Stimulated activated CD4-positive, alpha-beta T cell treated with anti-CD3 and anti-CD28 coated beads, Interleukin-2, amount 100 ng/mL, for 24 hours (primary cell): ENCODE data around the gene GRM6.

Experiments used
- DNase-seq, 2 donors: peaks; one replicate each; pipeline ENCODE4 v3.0.0-alpha.2; 2020

GRM6 gene

GRCh38 chr5:178983728-178984127 lies 11.4 kb downstream of the GRM6 start:
- no peak for DNase-seq

- no peak for DNase-seq
Observed at GRCh38 chr5:178982941-178983340, 12.2 kb downstream of the GRM6 start.

GRCh38 chr5:178981381-178981780 lies 13.7 kb downstream of the GRM6 start:
- DNase-seq: no peak

- no peak for DNase-seq
Observed at GRCh38 chr5:178965465-178966055, 29.6 kb downstream of the GRM6 start.

GRCh38 chr5:178941361-178941760 lies 53.8 kb downstream of the GRM6 start:
- DNase-seq: no peak

DNA sequence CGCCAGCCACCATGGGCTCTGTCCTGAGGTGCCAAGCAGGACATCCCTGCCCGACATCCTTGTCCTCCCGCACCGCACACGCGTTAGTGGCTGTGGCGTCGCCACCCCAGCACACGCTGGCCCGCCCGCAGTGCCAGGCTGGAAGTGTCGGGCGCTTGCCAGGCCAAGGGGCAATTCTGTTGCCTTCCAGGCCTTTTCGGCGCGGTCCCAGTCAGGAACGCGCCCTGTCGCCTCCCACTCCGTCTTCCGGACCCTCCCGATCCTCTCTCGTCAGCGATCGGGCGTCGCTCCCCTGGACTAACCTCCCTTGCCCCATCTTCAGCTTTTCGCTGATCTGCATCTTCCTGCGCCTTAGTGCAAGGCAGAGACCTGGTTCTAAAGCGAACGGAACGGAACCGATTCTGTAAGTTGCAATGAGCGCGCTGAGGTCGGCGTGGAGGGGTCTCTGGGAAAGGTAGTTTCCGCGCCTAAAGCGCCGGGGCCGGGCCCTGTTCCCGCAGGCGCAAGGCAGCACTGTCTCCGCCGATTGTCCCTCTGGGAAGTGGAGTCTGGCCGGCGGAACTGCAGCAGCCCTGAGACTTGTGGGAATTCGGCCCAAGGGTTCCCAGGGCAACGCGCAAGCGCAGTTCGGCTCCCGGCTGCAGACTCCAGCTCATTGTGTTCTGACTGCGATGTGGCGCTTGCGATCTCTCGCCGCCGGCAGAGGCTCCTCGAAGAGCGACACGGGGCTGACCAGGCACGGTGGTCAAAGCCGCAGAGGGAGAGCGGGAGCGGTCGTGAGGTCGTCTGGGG lies 54.4 kb downstream of the GRM6 start, which contains the start of gene ZNF454:
ZNF454 (plus strand) TSS at position 630 of the 792 bp plus-strand sequence. CDS start 1,594 bp downstream, outside the sequence.
- no peak for DNase-seq

DNA sequence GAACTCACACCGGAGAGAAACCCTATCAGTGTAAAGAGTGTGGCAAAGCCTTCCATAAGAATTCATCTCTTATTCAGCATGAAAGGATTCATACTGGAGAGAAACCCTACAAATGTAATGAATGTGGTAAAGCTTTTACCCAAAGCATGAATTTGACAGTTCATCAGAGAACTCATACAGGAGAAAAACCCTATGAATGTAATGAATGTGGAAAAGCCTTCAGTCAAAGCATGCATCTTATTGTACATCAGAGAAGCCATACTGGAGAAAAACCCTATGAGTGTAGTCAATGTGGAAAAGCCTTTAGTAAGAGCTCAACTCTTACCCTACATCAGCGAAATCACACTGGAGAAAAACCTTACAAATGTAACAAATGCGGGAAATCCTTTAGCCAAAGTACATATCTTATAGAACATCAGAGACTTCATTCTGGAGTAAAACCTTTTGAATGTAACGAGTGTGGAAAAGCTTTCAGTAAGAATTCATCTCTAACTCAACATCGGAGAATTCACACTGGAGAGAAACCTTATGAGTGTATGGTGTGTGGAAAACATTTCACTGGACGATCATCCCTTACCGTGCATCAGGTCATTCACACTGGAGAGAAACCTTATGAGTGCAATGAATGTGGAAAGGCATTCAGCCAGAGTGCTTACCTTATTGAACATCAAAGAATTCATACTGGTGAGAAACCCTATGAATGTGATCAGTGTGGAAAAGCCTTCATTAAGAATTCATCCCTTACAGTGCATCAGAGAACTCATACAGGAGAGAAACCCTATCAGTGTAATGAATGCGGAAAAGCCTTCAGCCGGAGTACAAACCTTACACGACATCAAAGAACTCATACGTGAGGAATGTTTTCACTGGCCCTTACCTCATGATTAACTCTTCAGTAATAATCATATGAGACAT lies 63.0 kb downstream of the GRM6 start:
- no peak for DNase-seq
